GOT3 (cell line): Measurements from ENCODE around the gene RAD51B.
"Not testable (repeated sequence)": the region's sequence is repeated elsewhere in the genome, so short reads cannot be mapped to it uniquely, and the experiment has no call there.

Experiments
- DNase-seq: peaks from one replicate; lab custom pipeline; 2025; ENCODE audit warnings: mixed read lengths; lab: John Stamatoyannopoulos, UW

Gene RAD51B

DNA sequence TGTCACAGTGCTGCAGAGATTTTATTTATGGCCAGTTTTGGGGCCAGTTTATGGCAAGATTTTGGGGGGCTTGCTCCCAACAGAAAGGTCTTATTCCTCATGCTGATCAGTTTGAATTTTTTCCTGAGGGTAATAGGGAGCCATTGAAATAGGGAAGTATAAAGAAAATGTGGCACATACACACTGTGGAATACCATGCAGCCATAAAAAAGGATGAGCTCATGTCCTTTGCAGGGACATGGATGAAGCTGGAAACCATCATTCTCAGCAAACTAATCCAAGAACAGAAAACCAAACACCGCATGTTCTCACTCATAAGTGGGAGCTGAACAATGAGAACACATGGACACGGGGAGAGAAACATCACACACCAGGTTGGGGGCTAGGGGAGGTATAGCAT, 483.4 kb downstream of the RAD51B start:
- DNase-seq: not testable (repeated sequence)

DNA sequence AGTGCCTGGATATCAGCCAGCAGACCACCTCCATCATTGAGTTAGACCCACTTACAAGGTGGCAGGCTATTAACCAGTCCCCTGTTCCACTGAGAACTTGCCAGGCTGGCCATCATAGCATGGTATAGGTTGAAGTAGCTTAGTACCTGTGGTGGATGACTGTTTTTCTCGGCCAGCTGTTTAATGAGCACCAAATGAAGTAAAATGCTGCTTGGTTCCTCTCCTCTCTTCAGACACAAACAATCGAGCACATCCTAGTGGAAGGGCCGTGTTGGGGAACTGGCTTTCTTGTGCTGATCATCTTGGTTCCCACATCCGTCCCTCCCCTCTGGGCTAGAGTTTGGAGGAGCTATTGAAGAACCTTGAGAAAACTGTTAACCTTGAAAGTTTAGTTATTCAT, 486.2 kb downstream of the RAD51B start:
- no peak for DNase-seq

DNA sequence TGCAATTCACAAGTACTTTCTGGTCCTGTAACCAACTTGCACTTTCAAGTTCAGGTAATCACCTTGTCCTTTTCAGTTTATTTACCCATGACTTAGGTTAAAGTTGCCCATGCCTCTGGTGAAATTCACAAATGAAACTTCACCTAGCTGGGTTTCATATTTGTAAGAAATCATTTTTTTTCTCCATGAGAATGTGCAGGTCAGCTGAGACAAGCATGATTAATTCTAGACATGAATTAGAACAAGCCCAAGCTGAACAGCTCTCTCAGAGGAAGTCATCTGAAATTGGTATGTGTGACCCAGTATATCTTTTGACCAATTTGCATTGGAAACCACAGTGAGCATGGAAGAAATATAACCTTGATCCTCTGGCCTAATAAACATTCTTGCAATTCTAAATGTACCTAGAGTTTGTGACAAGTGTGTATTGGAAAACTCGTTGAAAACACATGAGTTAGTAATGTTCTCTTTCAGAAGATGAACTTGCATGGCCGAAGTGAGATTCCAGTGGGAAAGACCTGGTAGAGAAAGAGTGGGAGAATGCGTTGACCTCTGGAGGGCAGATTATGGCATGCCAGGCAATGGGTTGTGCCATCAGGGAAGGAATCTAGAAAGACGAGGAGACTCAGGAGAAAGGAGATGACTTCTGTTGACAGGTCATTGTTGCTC, 486.8 kb downstream of the RAD51B start:
- DNase-seq: no peak

DNA sequence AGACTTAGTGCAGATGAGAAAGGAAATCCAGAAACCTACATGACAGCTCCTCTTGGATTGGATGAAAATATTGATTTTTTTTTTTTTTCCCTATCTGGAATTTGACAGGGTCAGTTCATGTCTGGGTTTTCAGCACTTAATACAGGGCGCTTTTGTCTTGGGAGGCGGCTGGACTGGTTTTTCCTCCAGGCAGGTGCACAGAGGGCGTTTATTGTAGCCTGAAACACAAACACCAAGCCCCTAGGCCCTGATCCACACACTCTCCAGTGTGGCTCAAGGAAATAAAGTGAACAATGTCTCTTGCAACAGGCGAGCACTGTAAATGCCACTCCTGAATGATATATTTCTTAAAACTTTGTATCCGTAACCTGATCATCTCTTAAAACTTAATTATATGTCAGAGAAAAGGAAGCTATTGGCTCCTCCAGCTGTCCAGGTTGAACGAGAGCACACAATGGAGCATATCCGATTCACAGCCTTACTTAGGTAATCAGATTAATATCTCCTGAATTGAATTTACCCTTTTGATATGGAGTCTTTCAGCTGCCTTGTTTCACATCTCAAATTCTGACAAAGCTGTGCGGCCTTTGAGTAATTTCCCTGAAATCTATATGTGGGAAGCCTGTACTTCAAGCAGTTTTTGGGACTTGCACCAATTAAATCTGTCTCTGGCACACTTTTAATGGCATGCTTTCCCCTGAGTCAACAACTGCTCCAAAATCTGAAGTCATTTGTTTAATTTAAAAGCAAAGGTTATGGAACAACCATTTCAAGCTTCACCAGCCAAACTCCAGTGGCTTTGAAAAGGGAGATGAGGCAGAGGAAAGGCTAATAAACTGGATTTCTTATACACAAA, 487.6 kb downstream of the RAD51B start:
- no peak for DNase-seq

- DNase-seq: no peak
These were observed 488.2 kb downstream of the RAD51B start for GRCh38 chr14:68307790-68308168.

GRCh38 chr14:68308726-68309520, 489.3 kb downstream of the RAD51B start:
- DNase-seq: no peak

GRCh38 chr14:68309616-68310015, 490.0 kb downstream of the RAD51B start:
- no peak for DNase-seq

DNA sequence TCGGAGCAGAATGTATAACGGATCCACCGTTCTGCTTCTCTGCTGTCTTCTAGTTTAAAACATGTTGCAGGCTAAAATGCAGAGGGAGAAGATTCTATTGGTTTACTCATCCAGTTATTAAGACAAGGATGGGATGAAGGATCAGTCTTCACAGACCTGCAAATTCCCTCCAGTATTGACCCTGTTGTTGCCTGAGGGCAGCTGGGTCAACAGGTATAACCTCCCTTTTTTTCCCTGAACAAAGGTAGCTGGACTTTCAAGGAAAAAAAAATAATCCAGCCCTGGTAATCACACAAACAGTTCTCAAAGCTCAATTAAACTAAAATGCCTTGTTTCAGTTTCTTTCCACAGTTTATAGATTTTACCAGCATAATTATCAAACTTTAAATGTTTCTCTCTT, 492.7 kb downstream of the RAD51B start:
- no peak for DNase-seq

DNA sequence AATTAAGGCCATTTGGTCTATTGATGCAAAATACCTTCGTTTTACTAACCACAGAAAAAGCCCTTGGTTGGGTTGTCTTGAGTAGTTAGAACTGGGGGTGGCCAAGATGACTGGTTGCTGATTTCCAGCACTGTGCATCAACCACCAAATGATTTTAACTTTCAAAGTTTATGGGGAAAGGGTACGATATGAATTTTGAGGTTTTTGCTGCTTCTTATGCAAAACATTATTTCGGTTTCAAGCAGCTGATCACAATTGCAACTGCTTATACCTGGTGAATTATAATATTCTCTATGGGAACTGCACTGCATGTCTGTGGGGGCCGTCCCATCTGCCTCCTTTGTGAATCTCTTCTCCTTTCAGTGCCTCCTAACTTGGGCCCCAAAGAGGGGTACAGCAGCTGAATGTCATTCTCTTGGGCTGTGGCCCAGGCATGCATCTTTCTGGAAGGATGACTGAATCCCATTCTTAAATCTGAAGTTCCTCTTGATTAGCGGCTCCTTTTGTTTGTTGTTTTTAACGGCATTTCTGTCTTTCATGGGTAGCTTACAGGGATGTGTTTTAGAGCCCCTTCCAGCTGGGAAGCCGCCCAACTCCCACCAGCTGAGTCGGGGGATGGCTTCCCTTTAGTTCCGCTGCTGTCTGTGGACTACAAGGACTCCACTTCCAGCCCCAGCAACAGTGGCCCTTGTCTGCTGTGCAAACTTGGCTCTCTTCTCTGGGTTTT, 493.5 kb downstream of the RAD51B start:
- DNase-seq: no peak

DNA sequence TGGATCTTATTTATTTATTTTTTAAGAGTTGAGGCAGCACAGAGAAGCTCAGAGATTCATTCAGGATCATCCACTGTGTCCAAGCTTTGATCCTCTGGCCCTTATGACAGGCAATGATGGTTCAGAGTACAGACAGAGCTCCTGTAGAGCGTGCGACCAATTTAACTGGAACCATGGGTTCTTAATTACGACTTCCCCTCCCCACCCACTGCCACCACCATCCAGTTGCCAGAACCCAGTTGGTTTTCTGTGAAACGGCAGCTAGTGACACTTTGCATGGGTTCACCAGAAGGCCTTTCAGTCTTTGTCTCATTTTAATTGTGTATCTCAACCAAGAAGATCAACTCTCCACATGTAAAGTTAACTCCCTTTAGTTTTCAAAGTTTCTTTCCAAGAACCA, 495.1 kb downstream of the RAD51B start:
- DNase-seq: no peak

- DNase-seq: no peak
These were observed 495.5 kb downstream of the RAD51B start for GRCh38 chr14:68315081-68315480.

GRCh38 chr14:68316078-68316868, 496.7 kb downstream of the RAD51B start:
- DNase-seq: no peak

- no peak for DNase-seq
These were observed 497.7 kb downstream of the RAD51B start for GRCh38 chr14:68317239-68317638.

DNA sequence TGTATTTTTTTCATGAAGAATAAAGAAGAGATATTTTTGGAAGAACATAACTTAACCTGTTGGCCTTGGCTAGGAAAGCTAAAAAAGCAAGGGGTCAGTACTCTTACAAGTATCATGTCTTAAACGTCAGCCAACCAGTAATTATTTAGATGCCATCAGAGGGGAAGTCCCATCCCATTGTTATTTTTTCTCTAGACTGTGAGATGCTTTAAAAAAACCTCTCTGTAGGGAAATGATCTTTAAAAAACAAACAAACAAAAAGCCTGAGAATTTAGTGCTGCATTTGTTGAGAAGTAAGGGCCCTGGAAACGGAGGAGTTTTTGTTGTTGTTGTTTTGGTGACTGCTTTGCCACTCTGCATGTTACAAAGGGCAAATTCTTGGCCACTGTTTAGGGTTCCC, 499.2 kb downstream of the RAD51B start:
- no peak for DNase-seq

DNA sequence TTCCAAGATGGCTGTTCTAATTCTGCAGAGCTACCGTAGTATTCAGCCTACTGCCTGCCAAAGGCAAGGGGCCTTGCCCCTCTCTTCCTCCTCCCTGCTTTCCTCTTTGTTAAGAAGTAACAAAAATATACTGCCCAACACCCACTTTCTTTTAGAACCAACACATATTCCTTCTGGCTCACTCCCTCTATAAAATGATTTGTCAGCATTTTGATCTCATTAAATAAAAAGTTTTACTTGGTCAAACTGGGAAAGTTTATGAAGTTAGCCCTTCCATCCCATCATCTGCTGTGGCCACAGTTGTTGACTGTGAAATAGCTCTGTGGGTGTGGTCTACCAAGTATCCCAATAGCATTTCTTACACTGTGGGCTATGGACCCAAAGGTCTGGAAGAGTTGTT, 500.9 kb downstream of the RAD51B start:
- no peak for DNase-seq

DNA sequence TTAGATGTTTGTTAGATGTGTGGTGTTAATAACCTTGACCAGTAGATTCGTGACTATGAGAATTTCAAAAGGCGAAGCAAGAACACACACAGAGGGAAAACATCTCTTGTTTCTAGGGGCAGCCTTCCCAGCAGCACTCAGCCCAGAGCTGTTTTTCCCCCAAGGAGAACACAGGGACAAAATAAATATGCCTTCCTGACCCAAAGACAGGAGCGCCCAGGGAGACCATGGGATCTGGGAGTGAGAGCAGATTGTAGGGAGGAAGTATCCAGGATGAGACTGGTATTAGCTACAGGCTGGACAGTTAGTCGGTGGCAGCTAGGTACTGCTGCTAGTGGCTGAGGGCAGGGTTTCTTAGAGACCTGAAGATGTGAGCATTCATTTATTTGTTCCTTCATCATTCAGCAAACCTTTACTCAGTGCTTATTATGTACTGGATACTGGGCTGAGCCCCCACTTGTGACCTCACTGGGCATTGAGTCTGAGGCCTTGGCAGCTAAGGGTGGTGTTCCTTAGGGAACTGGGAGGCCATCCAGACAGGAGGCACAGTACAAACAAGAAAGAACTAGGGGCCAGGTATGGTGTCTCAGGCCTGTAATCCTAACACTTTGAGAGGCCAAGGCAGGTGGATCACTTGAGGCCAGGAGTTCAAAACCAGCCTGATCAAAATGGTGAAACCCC, 503.5 kb downstream of the RAD51B start:
- no peak for DNase-seq

GRCh38 chr14:68325267-68325807, 505.8 kb downstream of the RAD51B start:
- DNase-seq: no peak

DNA sequence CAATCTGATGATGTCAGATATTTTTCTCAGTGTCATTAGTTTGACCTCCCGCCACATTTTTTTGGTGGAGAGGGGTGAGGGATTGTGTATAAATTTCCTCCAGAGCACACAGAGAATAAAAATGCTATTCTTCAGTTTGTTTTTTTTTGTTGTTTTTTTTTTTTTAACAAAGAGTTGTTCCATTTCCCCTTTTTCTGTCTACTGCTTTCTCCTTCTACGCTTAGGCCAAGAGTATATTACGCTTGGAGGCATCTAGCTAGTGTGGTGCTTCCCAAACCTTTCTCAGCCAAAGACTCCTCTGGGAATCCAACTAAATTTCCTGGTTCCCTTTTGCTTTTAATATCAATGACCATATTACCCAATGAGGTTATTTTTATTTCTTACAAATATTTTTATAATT, 507.7 kb downstream of the RAD51B start:
- DNase-seq: no peak

GRCh38 chr14:68328509-68328908, 508.9 kb downstream of the RAD51B start:
- DNase-seq: no peak

DNA sequence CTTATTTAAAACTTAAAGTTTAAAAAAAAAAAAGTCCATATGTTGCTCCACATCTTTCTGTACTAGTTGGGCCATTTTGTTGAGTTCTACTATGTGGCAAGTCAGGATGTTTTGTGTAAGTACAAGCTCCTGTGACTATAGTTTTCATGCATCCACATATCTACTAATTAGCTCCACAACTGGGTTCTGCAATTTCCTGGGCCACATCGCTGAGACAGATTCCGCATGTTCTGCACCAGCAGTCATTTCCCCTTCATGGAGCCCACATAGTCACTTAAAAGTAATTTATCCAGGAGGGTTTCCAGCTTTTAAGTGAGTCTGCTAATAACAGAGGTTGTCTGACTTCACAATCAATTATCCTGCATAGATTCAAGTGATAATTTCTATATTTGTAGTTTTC, 511.8 kb downstream of the RAD51B start:
- DNase-seq: no peak
